GM12878 (cell line): ENCODE measurements around the gene PPP3CB. TPM values are rescaled to one million over a fixed set of nuclear protein-coding genes. Genes with fewer than 3 reads are reported as not detected.

Experiments
- ATAC-seq: fragments of 200-7000 bp; cut with Tn5 transposase; 3 replicates; pipeline ENCODE4 v1.9.1; 2020; ENCODE audit warnings: mild to moderate bottlenecking, moderate library complexity
- BruUV-seq: library from RNA; stranded (reverse); fragments of 400-500 nt; replicated peaks from 2 replicates; lab custom pipeline; 2021; lab: Mats Ljungman, UMichigan
- CTCF ChIA-PET: fragments of 300-600 bp; sonication (Branson Sonifier 250); formaldehyde crosslinking; extraction: SDS; loops from one replicate; lab custom pipeline; 2021; ENCODE audit warnings: inconsistent platforms; lab: Yijun Ruan, JAX
- POLR2A ChIA-PET: fragments of 350-600 bp; formaldehyde crosslinking; extraction: SDS; loops from one replicate; lab custom pipeline; 2021; ENCODE audit warnings: inconsistent platforms; lab: Charles Lee
- RAD21 ChIA-PET: fragments of 300-600 bp; sonication (Branson Sonifier 250); formaldehyde crosslinking; loops from one replicate; lab custom pipeline; 2023; ENCODE audit warnings: antibody characterized with exemption; ENCODE audit not compliant: unreplicated experiment; lab: Charles Lee
- SMC1A ChIA-PET: fragments of 300-600 bp; sonication (Branson Sonifier 250); formaldehyde crosslinking; loops from one replicate; lab custom pipeline; 2023; ENCODE audit not compliant: unreplicated experiment, uncharacterized antibody; lab: Charles Lee
- DNase-seq: peaks from one replicate; pipeline ENCODE4 v3.0.0-alpha.2; 2011; ENCODE audit warnings: low read depth, low spot score
- FAIRE-seq: peaks from 3 replicates; lab custom pipeline; 2011; peaks lifted over from hg19 to GRCh38; lab: Jason Lieb, UNC
- H2AFZ ChIP-seq: 2 replicates; pipeline ENCODE4 v1.6.0; 2011; ENCODE audit warnings: low read depth, low read length, control low read depth; ENCODE audit not compliant: control insufficient read depth
- H3K27ac ChIP-seq: 2 replicates; pipeline ENCODE4 v1.5.1; 2011; ENCODE audit warnings: control low read depth; ENCODE audit not compliant: control insufficient read depth, insufficient read depth
- H3K27me3 ChIP-seq, 2 experiments: replicated peaks in 1 of 2; 2 replicates each; pipeline versions ENCODE4 v1.6.0 to v1.6.1; 2011; ENCODE audit warnings: low read length in 1 of 2; ENCODE audit not compliant: control insufficient read depth in 2 of 2, insufficient read depth in 2 of 2
- H3K36me3 ChIP-seq, 2 experiments: 2 replicates each; pipeline ENCODE4 v1.5.1; 2011; ENCODE audit warnings: low read length in 1 of 2; ENCODE audit not compliant: control insufficient read depth in 2 of 2, insufficient read depth in 2 of 2
- H3K4me1 ChIP-seq: 2 replicates; pipeline ENCODE4 v1.6.1; 2011; ENCODE audit warnings: mild to moderate bottlenecking, low read length, moderate library complexity, mixed read lengths; ENCODE audit not compliant: control insufficient read depth, insufficient read depth
- H3K4me2 ChIP-seq: 2 replicates; pipeline ENCODE4 v1.6.0; 2011; ENCODE audit warnings: control low read depth; ENCODE audit not compliant: control insufficient read depth, insufficient read depth
- H3K4me3 ChIP-seq: fragments of 200-600 bp; sonication (generic); 2 replicates; pipeline ENCODE4 v1.5.1; 2016
- H3K79me2 ChIP-seq: 2 replicates; pipeline ENCODE4 v1.6.0; 2011; ENCODE audit warnings: low read length; ENCODE audit not compliant: control insufficient read depth, insufficient read depth
- H3K9ac ChIP-seq: 2 replicates; pipeline ENCODE4 v1.8.0; 2011; ENCODE audit warnings: low read length, control low read depth, mixed read lengths; ENCODE audit not compliant: control insufficient read depth, insufficient read depth
- H3K9me3 ChIP-seq: replicated peaks from 3 replicates; pipeline ENCODE4 v1.5.1; 2011; ENCODE audit warnings: mild to moderate bottlenecking, low read length; ENCODE audit not compliant: control insufficient read depth, insufficient read depth
- H4K20me1 ChIP-seq: 2 replicates; pipeline ENCODE4 v1.6.0; 2011; ENCODE audit not compliant: control insufficient read depth, insufficient read depth
- CHD4 ChIP-seq: fragments of 200-600 bp; sonication (generic); IDR thresholded peaks from 2 replicates; pipeline ENCODE4 v1.6.1; 2016; ENCODE audit warnings: mild to moderate bottlenecking
- EGR1 ChIP-seq, 2 experiments: IDR thresholded peaks; 1 replicate in 1 of 2; 2 replicates in 1 of 2; pipeline ENCODE4 v1.6.1; 2011 to 2012; ENCODE audit warnings: low read depth in 2 of 2, low read length in 2 of 2, borderline replicate concordance in 1 of 2, mild to moderate bottlenecking in 1 of 2, moderate library complexity in 1 of 2
- IKZF1 ChIP-seq: fragments of 450-650 bp; conservative IDR thresholded peaks from 2 replicates; pipeline ENCODE4 v1.6.1; 2017; ENCODE audit warnings: antibody characterized with exemption, mild to moderate bottlenecking
- SREBF2 ChIP-seq: IDR thresholded peaks from 2 replicates; pipeline ENCODE4 v1.6.1; 2012; ENCODE audit warnings: mild to moderate bottlenecking, low read length
- SUZ12 ChIP-seq: fragments of 200-600 bp; sonication (generic); IDR thresholded peaks from one replicate; pipeline ENCODE4 v1.6.1; 2018; ENCODE audit warnings: antibody characterized with exemption, mild to moderate bottlenecking; ENCODE audit not compliant: unreplicated experiment
- TBL1XR1 ChIP-seq: IDR thresholded peaks from 2 replicates; pipeline ENCODE4 v1.6.1; 2012; ENCODE audit warnings: low read depth, low read length, improper control_type of control experiment
- ZBED1 ChIP-seq: IDR thresholded peaks from 2 replicates; pipeline ENCODE4 v1.6.1; 2016; ENCODE audit warnings: borderline replicate concordance
- WGBS: methylation state at CpG from one replicate; pipeline ENCODE4 v1.1.6; 2016; ENCODE audit warnings: low lambda C conversion rate; ENCODE audit not compliant: insufficient replicate concordance, insufficient coverage; ENCODE audit errors: missing lambda C conversion rate; 5-methylcytosine and 5-hydroxymethylcytosine counted together
- in situ Hi-C: fragments of 300-500 bp; cut with MboI; formaldehyde crosslinking; loops from 9 replicates; pipeline ENCODE4 v1.14.3; 2018; ENCODE audit warnings: mixed read lengths
- intact Hi-C: fragments of 100-400 bp; cut with micrococcal nuclease; formaldehyde crosslinking; loops from one replicate; pipeline ENCODE4 v1.14.2; 2022; ENCODE audit not compliant: unreplicated experiment
- polyA plus RNA-seq, 11 experiments: library from polyadenylated mRNA; depleted of rRNA in 4 of 11; unstranded in 6 of 11; stranded (reverse) in 5 of 11; fragments of >200 nt; fragmentation: Nextera tagmentation in 4 of 11; fragmentation: Illumina TruSeq in 1 of 11; extraction: Ambion mirVana in 4 of 11; extraction: Trizol in 1 of 11; gene quantifications; 1 replicate in 1 of 11; 2 replicates in 10 of 11; pipeline versions ENCODE4 v1.2.1 to v1.2.3, GENCODE V29; 2011 to 2016; ENCODE audit warnings: inconsistent platforms in 2 of 11, missing spikeins in 2 of 11, low read depth in 1 of 11
- total RNA-seq, 4 experiments: library from RNA; depleted of rRNA in 3 of 4; stranded (reverse); fragments of >200 nt in 3 of 4; fragmentation: Illumina TruSeq in 1 of 4; extraction: Trizol in 1 of 4; gene quantifications; 2 replicates each; pipeline versions ENCODE4 v1.2.1 to v1.2.3, GENCODE V29; 2013 to 2021
- TF ChIP-seq, protein P1 (sequence below): fragments of 450-650 bp; IDR thresholded peaks from 2 replicates; pipeline ENCODE4 v1.6.1; 2017; ENCODE audit warnings: mild to moderate bottlenecking, low read depth, inconsistent platforms; ENCODE audit not compliant: poor library complexity, severe bottlenecking
- TF ChIP-seq, protein P2 (sequence below): fragments of 450-650 bp; IDR thresholded peaks from 2 replicates; pipeline ENCODE4 v1.6.1; 2018; ENCODE audit warnings: mild to moderate bottlenecking, low read depth, moderate library complexity; ENCODE audit not compliant: partially characterized antibody
- TF ChIP-seq, protein P3 (sequence below): IDR thresholded peaks from 2 replicates; pipeline ENCODE4 v1.6.1; 2011; ENCODE audit warnings: low read depth, mild to moderate bottlenecking, low read length, moderate library complexity, borderline replicate concordance; ENCODE audit errors: extremely low read depth
- TF ChIP-seq, protein P4 (sequence below): fragments of 450-650 bp; formaldehyde crosslinking; IDR thresholded peaks from 2 replicates; pipeline ENCODE4 v1.5.0; 2022; ENCODE audit warnings: mild to moderate bottlenecking, missing genetic modification characterization

The PPP3CB gene
- total and polyA plus RNA-seq, 10 of the 15 experiments (the other 5 are each of a cell fraction or from before 2014, with no cell fraction given) = 11.4 to 46.4 (median 19.3) TPM

DNA sequence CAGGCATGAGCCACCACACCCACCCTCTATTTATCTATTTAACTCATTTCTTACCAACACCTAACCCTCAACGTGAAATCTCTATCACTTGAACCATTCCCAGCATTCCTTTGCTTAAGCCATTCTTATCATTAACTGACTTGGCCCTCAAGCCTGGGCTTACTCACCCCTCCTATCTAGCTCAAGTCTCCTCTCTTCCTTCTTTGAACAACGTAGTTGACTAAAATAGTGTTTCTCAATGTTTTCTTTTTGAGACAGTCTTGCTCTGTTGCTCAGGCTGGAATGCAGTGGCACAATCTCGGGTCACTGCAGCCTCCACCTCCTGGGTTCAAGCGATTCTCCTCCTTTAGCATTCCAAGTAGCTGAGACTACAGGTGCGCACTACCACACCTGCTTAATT, 89.0 kb downstream of the PPP3CB start:
- no peaks in the 10 kb centered on the region for H3K27me3 ChIP-seq
- H2AFZ ChIP-seq = no peak overlapping the region
- POLR2A ChIA-PET = interaction anchor here (0.5 kb wide), 1 partner anchor 312 kb away, joined by 5 read pairs; no protein-coding TSS in a partner anchor
- no peaks in the 10 kb centered on the region for H3K4me1 ChIP-seq
- H3K4me3 ChIP-seq = no peak overlapping the region
- 60% methylated on average over 5 of the region's 5 CpGs for WGBS
- CTCF ChIA-PET = interaction anchor here (1.4 kb wide), 1 partner anchor 21 kb away, joined by 4 read pairs; no protein-coding TSS in a partner anchor
- in situ Hi-C loops (no loop called here), intact Hi-C loops (no loop called here)
- peaks cover 87% of the 10 kb centered on the region for H3K79me2 ChIP-seq
- SMC1A ChIA-PET = interaction anchor here (0.9 to 1.3 kb wide), 2 partner anchors 48 to 88 kb away, joined by 3 read pairs; partner anchors contain the start of gene CFAP70
- TF ChIP-seq, protein P1, sequence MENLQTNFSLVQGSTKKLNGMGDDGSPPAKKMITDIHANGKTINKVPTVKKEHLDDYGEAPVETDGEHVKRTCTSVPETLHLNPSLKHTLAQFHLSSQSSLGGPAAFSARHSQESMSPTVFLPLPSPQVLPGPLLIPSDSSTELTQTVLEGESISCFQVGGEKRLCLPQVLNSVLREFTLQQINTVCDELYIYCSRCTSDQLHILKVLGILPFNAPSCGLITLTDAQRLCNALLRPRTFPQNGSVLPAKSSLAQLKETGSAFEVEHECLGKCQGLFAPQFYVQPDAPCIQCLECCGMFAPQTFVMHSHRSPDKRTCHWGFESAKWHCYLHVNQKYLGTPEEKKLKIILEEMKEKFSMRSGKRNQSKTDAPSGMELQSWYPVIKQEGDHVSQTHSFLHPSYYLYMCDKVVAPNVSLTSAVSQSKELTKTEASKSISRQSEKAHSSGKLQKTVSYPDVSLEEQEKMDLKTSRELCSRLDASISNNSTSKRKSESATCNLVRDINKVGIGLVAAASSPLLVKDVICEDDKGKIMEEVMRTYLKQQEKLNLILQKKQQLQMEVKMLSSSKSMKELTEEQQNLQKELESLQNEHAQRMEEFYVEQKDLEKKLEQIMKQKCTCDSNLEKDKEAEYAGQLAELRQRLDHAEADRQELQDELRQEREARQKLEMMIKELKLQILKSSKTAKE = no peak
- no peak for TF ChIP-seq ZBED1
- TF ChIP-seq TBL1XR1 = no peak
- TF ChIP-seq, protein P2, sequence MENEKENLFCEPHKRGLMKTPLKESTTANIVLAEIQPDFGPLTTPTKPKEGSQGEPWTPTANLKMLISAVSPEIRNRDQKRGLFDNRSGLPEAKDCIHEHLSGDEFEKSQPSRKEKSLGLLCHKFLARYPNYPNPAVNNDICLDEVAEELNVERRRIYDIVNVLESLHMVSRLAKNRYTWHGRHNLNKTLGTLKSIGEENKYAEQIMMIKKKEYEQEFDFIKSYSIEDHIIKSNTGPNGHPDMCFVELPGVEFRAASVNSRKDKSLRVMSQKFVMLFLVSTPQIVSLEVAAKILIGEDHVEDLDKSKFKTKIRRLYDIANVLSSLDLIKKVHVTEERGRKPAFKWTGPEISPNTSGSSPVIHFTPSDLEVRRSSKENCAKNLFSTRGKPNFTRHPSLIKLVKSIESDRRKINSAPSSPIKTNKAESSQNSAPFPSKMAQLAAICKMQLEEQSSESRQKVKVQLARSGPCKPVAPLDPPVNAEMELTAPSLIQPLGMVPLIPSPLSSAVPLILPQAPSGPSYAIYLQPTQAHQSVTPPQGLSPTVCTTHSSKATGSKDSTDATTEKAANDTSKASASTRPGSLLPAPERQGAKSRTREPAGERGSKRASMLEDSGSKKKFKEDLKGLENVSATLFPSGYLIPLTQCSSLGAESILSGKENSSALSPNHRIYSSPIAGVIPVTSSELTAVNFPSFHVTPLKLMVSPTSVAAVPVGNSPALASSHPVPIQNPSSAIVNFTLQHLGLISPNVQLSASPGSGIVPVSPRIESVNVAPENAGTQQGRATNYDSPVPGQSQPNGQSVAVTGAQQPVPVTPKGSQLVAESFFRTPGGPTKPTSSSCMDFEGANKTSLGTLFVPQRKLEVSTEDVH = no peak
- TF ChIP-seq, protein P3, sequence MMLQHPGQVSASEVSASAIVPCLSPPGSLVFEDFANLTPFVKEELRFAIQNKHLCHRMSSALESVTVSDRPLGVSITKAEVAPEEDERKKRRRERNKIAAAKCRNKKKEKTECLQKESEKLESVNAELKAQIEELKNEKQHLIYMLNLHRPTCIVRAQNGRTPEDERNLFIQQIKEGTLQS = no peak
- TF ChIP-seq, protein P4, sequence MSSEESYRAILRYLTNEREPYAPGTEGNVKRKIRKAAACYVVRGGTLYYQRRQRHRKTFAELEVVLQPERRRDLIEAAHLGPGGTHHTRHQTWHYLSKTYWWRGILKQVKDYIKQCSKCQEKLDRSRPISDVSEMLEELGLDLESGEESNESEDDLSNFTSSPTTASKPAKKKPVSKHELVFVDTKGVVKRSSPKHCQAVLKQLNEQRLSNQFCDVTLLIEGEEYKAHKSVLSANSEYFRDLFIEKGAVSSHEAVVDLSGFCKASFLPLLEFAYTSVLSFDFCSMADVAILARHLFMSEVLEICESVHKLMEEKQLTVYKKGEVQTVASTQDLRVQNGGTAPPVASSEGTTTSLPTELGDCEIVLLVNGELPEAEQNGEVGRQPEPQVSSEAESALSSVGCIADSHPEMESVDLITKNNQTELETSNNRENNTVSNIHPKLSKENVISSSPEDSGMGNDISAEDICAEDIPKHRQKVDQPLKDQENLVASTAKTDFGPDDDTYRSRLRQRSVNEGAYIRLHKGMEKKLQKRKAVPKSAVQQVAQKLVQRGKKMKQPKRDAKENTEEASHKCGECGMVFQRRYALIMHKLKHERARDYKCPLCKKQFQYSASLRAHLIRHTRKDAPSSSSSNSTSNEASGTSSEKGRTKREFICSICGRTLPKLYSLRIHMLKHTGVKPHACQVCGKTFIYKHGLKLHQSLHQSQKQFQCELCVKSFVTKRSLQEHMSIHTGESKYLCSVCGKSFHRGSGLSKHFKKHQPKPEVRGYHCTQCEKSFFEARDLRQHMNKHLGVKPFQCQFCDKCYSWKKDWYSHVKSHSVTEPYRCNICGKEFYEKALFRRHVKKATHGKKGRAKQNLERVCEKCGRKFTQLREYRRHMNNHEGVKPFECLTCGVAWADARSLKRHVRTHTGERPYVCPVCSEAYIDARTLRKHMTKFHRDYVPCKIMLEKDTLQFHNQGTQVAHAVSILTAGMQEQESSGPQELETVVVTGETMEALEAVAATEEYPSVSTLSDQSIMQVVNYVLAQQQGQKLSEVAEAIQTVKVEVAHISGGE (CRISPR knock-in tag) = no peak
- TF ChIP-seq IKZF1 = no peak
- no peak for TF ChIP-seq EGR1 (IDR thresholded peaks at IDR 0.05; ENCODE audit: borderline replicate concordance in 1 of 2, low read depth in 2 of 2, low read length in 2 of 2)
- no peak for TF ChIP-seq CHD4
- TF ChIP-seq SUZ12 = no peak
- TF ChIP-seq SREBF2 = no peak
- no peaks in the 10 kb centered on the region for H4K20me1 ChIP-seq
- ATAC-seq (no peak), DNase-seq (no peak), FAIRE-seq (no peak)
- no peak overlapping the region for H3K4me2 ChIP-seq
- no peaks in the 10 kb centered on the region for H3K9me3 ChIP-seq
- RAD21 ChIA-PET = no interaction called here
- BruUV-seq = no TSS peak
- H3K9ac ChIP-seq = no peak overlapping the region
- H3K27ac ChIP-seq = no peak overlapping the region
- H3K36me3 ChIP-seq = peaks cover 0 to 10% of the 10 kb centered on the region in 2 experiments; a peak in 1 of 4 replicates
